DMS153 (cell line): ENCODE measurements around the gene SYPL1.

ENCODE experiments used
- DNase-seq: peaks from one replicate; lab custom pipeline; 2025; lab: John Stamatoyannopoulos, UW

SYPL1 gene

DNA sequence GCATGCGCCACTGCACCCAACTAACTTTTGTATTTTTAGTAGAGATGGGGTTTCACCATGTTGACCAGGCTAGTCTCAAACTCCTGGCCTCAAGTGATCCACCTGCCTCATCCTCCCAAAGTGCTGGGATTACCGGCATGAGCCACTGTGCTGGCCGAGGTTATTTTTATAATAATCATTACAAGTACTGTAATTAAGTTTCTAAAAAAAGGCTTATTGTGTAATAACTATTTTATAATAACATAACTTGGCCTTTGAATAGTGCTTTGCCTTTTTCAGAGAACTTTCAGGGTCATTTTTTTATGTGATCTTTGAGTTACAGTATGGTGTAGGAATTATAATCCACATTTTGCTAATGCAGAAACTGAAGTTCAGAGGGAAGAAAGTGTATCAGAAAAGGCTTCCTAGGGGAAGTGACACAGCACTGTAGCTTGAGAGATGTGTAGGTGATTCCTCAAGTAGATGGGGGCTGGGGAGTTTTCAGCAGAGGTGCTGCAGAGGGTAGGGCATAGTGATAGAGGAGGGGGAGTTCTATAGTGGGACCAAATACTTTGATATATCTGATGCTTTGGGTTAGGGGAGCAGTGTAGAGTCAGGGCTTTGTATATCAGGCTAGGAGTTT, 9.2 kb upstream of the SYPL1 start:
- DNase-seq = no peak

DNA sequence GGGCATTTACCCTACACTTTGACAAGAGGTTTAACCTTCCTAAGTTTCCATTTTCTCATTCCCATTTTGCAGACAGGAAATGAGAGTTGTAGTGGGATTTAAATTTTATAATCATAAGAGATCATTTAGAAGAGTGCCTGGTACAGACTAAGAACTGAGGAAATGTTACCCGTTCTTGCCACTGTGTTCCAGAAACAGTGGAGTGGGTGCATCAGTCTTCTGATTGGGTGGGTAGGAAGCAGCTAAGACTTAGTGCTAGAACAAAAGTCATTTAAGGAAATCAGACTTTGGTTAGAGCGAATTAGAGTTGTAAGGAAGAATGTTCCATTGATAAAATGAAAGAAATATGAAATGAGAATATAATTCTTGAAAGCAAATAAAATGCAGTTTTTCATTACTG, 8.4 kb upstream of the SYPL1 start:
- DNase-seq = no peak

DNA sequence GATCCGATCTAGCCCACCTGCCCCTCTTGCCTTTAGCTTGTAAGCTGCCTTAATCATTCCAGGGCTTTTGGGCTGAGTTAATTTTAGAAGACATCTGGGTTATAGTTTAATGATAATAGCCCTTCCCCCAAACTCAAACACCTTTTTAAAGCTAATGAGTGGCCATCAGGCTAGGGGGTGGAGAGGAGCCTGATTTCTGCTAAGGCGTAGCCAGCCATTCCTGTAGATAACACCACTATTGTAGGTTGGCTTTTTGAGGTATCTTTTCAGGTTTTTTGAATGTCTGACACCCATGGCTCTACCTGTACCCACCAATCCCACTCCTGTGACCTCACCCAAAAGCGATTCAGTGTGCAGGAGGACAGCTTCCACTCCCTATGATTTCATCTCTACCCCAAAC, 7.6 kb upstream of the SYPL1 start:
- no peak for DNase-seq

DNA sequence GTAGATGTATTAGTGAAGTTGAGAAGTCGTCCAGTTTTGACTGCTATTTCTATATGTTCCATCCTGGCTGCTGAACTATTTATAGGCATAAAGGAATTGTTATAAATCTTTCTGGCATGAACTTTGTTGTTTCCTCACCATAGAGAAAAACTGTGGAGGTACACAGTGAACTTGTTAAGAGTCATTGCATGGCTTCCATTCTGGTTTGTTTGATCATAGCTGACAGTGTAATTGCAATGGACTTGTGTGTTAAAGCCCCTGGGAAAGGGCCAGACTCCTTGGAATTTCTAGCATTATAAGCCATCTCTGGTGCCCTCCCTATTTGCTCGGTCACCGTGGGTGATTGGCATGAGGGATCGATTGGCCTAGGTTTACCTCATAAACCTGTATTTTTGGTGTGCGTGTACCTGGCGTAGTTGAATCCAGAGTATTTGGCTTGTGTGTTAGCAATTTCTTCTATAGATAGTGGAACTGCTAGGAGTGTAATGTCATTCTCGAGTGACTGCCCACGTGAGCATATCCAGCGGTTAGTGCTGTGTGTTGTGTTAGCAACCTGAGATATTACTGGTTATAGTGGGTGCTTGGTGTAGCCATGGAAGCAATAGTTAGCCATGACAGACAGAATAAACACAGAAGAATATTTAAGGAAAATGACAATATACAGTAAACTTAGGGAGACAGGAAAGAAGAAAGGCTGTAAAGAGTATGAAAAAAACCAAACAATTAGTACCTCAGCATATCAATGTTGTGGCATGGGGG, 5.9 kb upstream of the SYPL1 start:
- DNase-seq = no peak

DNA sequence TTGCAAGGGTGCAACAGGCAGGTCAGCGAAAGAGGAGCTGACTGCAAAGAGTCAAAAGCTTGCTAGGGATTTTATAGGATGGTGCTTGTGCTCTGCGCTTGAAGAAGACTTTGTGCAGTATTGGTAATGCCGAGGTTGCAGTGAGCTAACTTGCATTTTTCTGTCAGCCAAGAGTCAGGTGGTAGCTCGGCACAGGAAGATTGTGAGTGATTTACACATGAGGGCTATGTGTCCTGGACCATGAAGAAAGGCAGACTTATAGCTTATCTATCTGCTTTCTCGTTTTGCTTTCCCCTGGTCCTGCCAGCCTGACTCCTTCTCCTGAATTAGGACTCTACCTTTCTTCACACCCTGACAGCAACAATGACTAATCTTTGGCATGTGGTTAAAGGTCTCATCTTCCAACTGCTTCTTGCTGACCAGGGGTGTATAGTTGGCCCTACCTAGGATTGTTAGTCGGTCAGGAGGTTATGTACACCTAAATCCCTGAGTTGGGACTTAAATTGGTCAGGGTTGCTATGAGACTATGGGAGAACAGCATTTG, 4.1 kb upstream of the SYPL1 start:
- no peak for DNase-seq

DNA sequence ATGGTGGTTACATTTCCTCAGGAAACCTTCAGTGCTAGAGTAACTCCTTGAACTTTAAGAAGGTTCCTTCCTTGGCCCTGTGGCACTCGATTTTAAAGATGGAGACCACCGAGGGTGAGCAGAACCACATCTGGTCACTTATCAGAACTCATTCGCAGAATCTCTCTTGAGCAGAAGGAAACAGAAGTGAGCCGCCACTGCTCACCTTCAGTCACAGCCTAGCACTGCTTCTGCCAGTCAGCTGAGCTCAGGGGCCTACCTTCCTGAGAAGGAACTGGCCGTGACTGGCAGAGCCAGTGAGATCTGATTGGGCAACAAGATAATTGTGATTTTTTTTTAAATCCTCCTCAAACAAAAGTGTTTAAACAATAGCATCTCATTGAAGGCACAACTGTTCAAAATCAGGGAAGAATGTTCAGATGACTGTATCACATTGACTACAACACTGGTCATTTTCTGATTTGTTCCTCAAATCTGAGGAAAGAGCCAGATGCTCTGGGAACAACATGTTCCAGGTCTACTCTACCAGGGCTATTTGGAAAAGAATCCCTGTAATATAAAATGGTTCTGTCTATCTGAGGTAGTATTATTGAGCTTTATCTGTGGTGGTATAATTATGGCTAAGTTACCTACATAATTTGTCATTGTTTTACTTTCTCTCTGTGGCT, 2.7 kb upstream of the SYPL1 start:
- no peak for DNase-seq

DNA sequence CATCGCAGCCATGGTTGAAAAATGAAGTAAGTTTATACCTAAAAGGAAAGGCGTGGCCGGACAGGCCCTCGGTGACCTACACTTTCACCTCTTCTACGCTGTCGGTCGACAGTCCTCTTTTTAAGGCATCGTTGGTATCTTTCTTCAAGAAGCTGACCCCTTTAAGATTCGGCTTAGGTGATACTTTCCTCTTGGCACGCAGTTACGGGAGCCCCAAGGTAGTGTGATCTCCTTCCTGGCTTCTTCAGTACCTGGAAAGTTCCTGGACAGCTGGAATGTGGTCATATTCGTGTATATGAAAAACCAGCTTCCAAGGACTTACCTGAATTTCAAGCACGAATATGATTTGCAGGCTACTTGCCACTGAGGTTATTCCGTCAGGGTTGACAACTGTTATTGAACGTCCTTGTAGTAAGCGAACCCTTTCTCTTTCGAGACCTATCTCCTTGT, 885 bp upstream of the SYPL1 start:
- no peak for DNase-seq

DNA sequence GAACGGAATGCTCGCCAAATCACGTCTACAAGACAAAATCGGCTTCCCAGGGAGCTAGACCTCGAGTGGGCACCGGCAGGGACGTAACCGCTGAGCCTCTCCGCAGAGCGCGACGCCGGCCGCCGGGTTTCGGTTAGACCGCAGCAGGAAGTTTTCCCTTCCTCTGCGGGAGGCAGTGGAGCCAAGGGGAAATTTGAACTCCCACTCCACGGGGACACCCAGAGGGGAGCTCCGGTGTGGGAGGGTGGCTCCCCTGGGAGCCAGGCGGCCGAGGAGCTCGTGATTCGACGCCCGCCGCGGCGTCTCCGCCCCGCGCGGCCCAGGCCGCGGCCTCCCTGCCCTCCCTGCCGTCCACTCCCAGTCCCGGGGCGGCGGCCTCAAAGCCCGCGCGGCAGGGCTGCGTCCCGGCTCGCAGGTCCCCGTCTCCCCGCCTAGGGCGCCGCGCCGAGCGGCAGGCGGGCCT, 426 bp downstream of the SYPL1 start:
- peak; percentile 38 for DNase-seq

DNA sequence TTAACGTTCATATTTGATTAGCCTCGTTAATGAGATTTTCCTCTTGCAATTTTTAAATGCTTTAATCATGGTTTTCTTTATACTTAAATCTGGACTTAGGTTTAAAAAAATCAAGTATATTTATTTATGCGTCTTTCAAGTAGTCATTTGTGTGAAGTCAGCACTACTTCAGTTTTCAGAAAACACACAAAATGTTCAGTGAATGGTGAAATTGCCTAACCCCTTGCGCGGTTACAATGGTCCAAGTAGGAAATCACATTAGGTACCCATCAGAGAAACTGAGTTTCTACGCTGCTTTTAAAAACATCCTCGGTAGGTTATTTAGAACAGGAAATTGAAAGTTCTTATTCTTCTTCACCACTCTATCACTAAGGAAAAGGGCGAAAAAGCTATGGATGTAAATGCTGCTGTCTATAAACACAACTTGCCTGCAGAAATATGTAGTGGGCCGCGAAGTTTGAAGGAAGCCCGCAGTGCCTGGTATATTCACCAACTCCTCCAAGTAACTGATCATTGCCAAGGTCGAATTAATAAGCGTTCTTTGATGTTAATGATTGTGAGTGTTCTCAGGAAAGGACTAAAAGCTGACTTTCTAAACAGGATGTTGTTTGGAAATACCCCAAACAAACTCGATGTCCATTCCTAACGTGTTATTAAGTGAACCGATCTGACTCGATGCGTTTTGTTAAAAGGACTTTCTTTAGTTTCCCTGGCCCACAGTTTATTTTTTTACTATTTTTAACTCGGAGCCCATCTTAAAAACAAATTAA, 1.0 kb downstream of the SYPL1 start:
- no peak for DNase-seq

DNA sequence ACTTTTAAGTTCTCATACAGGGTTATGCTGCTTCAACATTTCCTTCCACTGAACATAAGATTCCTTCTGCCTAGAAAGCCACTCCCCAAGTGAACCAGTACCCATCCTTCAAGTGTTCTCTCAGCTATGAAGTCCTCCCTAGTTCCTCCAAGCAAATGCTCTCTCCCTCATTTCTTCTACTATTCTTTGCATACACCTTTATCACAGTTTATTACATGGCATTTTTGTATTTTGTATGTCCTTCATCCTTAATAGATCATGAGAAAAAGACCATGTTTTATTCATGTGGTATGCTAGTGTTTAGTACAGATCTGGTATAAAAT, 1.9 kb downstream of the SYPL1 start:
- no peak for DNase-seq

DNA sequence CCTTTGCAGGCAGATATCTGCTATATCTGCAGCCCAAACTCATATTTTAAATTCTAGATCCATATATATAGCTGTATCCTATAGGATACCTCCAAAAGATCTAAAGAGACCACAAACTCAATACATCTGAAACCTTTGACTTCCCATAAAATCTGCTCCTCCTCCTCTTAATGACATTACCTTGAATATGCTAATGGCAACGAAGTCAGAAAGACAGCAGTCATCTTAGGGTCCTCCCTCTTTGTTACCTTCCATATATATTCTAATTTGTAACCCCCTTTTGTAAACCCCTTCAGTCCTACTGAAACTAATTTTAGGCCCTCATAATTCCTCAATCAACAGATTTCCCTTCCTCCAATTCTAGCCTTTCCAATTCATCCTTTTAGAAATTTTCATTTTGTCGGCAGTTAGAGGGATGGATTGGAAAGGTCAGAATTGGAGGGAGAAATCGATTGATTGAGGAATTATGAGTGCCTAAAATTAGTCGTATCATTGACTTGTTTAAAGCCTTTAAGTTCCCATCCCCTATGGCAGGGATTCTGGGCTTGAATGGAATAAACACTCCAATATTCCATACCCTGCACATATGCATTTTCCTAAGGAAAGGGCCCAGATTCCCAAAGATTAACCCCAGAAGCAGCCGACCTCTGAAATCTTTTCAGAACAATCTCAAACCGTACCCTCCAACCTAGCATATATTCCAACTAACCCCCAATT, 2.4 kb downstream of the SYPL1 start:
- DNase-seq = no peak

DNA sequence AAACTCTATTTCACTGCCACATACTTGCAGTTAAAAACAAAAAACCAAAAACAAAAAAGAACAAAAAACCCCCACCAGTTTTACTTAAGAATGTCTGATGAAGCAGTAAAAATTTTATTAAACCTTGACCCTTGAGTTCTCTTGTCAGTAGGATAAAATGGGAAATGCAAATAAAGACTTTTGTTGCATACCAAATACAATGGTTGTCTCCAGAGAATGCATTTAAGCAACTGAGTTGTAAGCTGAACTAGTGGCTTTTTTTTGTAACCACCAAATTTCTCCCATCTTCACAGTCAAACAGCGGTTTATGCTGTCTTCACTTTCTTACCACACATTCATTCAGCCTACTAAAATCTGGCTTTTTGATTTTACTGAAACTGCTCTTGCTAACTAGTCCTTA, 3.1 kb downstream of the SYPL1 start:
- no peak for DNase-seq

DNA sequence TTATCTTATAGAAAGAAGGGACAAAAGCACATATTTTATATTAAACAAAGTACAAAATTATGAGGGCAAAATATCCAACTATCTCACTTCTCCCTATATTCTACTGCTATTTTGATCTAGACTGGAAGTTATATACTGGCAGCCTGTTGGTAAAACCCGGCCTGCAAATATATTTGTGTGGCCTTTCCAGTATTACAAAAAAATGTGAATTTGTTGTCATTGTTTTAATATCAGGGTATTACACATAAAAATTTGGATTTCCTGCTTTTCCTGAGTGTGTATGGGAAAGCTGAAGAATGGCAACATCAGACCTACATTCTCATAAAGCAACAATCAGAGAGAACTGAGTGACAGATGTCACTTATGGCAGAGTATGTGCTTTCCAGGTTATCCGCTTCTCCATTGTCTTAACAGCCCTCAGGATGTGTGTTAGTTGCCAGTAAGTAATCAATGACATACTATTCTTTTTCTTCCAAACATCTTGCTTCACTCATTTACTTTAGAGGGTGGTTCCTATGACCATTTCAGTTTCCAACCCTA, 7.3 kb downstream of the SYPL1 start:
- DNase-seq = no peak

DNA sequence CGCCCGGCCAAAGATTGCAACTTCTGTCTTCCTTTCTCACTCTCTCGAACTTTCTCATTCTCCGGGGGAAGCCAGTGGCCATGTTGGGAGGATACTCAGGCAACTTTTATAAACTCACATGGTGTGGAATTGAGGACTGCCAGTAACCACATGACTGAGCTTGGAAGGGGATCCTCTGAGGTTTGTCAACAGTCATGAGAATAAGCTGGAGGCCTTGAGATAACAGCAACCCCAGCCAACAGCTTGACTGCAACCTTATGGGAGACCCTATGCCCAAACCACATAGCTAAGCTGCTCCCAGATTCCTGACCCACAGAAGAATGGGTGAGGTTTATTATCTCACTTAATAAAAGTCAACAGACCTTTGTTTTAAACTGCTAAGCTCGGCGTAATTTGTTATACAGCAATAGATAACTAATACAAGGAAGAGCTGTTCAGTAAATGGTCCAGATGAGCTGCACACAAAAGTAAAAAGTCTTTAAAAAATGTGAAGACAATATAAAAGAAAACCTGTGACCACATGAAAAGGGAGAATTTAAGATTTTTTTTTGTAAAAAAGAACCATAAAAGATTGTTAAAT, 9.6 kb downstream of the SYPL1 start:
- no peak for DNase-seq

DNA sequence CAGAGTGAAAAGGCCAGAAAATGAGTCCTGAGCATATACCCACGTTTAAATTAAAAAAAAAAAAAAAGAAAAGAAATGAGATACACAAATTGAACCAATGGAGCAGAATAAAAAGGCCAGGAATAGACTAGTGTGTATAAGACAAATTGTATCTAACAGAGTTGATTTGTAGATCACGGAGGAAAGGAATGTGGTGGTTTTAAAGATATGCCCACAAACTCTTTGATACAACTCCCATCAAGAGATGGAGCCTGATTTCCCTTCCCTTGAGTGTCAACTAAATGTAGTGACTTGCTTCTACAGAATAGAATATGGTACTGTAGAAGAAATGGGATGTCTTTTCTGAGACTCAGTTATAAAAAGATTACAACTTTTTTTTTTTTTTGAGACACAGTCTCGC, 10.4 kb downstream of the SYPL1 start:
- DNase-seq = no peak

DNA sequence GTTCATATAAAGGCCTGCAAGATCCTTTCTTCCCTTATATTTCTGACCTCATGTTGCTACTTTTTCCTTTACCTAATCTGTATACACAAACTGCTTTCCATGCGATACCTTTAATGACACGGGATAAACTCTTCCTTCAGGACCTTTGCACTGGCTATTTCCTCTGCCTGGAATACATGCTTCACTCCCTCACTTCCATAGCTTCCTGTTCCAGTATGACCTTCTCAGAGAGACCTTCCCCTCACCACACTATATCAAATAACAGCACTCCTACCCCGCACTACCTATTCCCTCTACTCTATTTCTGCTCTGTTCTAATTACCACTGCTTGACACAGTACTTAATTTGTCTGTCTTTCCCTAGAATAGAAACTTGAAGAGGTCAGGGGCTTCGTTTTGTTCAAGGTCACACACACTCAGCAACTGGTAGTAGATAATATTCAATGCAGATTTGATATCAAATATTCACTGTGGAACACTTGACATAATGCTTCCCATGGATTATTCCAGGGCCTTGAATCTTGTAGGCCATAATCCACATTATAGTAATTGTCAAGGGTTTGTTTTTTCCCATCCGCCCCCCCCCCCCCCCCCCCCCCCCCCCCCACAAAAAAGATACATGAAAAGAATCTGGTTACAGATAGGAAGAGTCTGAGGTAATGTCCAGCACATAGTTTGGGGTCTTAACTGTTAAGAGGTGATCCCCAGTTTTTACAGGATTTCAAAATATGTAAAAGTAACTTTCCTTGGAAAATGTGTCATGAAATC, 11.1 kb downstream of the SYPL1 start:
- no peak for DNase-seq

DNA sequence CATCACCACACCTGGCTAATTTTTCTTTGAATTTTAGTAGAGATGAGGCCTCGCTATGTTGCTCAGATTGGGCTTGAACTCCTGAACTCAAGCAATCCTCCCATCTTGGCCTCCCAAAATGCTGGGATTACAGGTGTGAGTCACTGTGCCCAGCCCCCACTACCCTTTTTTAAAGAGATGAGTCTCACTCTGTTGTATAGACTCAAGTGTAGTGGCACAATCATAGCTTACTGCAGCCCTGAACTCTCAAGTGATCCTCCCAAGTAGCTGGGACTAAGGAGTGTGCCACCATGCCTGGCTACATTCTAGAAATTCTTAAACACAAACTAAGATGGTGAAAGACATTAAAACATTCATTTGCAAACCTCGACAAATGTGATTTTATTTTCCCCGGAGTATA, 12.6 kb downstream of the SYPL1 start:
- no peak for DNase-seq

DNA sequence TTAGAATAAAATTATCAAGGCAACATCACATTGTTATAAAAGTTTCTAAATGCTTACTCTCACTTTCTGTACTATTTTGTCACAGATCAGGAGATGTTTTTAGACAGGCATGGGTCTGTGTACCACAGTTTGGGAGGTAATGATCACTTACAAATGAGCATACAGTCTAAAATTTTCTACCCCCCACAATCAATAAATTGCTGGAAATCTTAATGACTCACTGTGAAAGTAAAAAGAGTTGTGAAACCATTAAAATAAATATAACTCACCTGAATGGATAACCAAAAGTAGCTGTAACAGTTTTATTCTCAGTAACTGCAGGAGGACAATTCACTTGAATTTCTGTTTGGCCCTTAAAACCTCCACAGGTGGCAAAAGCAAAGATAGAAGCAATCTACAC, 13.2 kb downstream of the SYPL1 start:
- DNase-seq = no peak

DNA sequence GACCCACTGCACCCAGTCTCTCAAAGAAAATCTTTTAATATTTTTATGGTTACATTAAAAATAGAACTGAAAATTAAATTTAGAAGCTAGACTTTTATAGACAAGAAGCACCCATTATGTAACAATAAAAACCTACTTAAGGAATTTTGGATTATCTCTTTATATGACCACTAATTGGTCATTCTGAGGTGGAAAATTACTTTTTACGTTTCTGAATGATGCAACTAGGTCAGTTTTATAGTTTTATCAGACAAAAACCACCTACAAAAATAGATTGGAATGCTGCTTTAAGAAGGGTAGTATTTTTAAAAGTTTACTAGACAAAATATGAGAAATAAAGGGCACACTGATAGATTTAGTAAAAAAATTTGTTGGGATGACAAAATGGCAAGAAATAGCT, 16.5 kb downstream of the SYPL1 start:
- no peak for DNase-seq

DNA sequence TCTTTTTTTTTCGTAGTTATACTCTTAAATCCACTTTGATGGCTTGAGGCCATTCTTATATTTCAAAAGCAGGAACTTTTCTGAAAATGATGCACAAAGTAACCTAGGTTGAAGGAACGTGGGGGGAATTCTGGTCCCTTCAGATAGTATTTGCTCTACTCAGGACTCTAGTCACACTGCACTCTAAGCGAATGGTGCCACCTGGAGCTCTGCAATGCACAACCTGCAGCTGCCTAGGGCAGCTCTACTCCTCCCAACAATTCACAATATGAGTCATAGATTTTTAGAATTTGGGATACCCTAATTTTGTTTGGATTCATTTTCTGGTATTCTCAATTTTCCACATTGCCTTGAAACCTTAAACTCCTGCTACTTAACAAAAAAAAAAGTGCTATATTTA, 17.3 kb downstream of the SYPL1 start:
- DNase-seq = no peak
